Measurements from ENCODE around the gene OBSL1. TPM values are rescaled to one million over a fixed set of nuclear protein-coding genes. Genes with fewer than 3 reads are reported as not detected.

OBSL1 gene
- total RNA-seq, 2 donors from 2014 or later, result 9.9 to 13.2 TPM

GRCh38 chr2:219611866-219612576 lies 40.7 kb upstream of the OBSL1 start:
- H3K4me1 ChIP-seq, result no peaks in the 10 kb centered on the region
- intact Hi-C loops (cut with DNase I), result no loop called here
- no peak for TF ChIP-seq CTCF (IDR thresholded peaks at IDR 0.05)
- H3K36me3 ChIP-seq, result no peaks in the 10 kb centered on the region
- no peak overlapping the region for H3K9ac ChIP-seq (ENCODE audit: low read depth in 2 of 2, low read length in 2 of 2)
- H3K27ac ChIP-seq, result no peak overlapping the region
- DNase-seq, result no peak
- no peaks in the 10 kb centered on the region for H3K27me3 ChIP-seq
- no peaks in the 10 kb centered on the region for H3K9me3 ChIP-seq
- H3K4me3 ChIP-seq, result no peak overlapping the region

- Histone ChIP-seq H3K27me3 (no peaks in the 10 kb centered on the region), H3K4me1 (no peaks in the 10 kb centered on the region), H3K4me3 (no peak overlapping the region), H3K9me3 (no peaks in the 10 kb centered on the region), H3K36me3 (no peaks in the 10 kb centered on the region), H3K27ac (no peak overlapping the region), H3K9ac (ENCODE audit: low read depth in 2 of 2, low read length in 2 of 2) (no peak overlapping the region)
- intact Hi-C loops (cut with DNase I), result no loop called here
- no peak for TF ChIP-seq CTCF (IDR thresholded peaks at IDR 0.05)
- no peak for DNase-seq
These were observed 40.0 kb upstream of the OBSL1 start for GRCh38 chr2:219611306-219611705.

- Histone ChIP-seq H3K27me3 (no peaks in the 10 kb centered on the region), H3K4me1 (no peaks in the 10 kb centered on the region), H3K9ac (ENCODE audit: low read depth in 2 of 2, low read length in 2 of 2) (no peak overlapping the region), H3K9me3 (no peaks in the 10 kb centered on the region), H3K4me3 (no peak overlapping the region), H3K36me3 (peaks cover 6% of the 10 kb centered on the region), H3K27ac (no peak overlapping the region)
- intact Hi-C loops (cut with DNase I), result no loop called here
- no peak for TF ChIP-seq CTCF (IDR thresholded peaks at IDR 0.05)
- no peak for DNase-seq
These were observed 37.9 kb upstream of the OBSL1 start for GRCh38 chr2:219609149-219609750.

- Histone ChIP-seq H3K9ac (ENCODE audit: low read depth in 2 of 2, low read length in 2 of 2) (no peak overlapping the region), H3K27ac (no peak overlapping the region), H3K4me3 (no peak overlapping the region), H3K4me1 (no peaks in the 10 kb centered on the region), H3K9me3 (no peaks in the 10 kb centered on the region), H3K27me3 (no peaks in the 10 kb centered on the region), H3K36me3 (peaks cover 6% of the 10 kb centered on the region)
- intact Hi-C loops (cut with DNase I), result no loop called here
- DNase-seq, result no peak
- no peak for TF ChIP-seq CTCF (IDR thresholded peaks at IDR 0.05)
These were observed 37.1 kb upstream of the OBSL1 start for GRCh38 chr2:219608399-219608964.

- H3K4me3 ChIP-seq, result no peak overlapping the region
- no peaks in the 10 kb centered on the region for H3K4me1 ChIP-seq
- H3K9ac ChIP-seq (ENCODE audit: low read depth in 2 of 2, low read length in 2 of 2), result no peak overlapping the region
- H3K36me3 ChIP-seq, result peaks cover 6% of the 10 kb centered on the region
- no peaks in the 10 kb centered on the region for H3K9me3 ChIP-seq
- H3K27ac ChIP-seq, result no peak overlapping the region
- DNase-seq, result no peak
- TF ChIP-seq CTCF (IDR thresholded peaks at IDR 0.05), result no peak
- intact Hi-C loops (cut with DNase I), result no loop called here
- no peaks in the 10 kb centered on the region for H3K27me3 ChIP-seq
These were observed 36.6 kb upstream of the OBSL1 start for GRCh38 chr2:219607931-219608330.

Data from colonic mucosa (tissue), 4 donors.